Adrenal gland (tissue), 12 donors: ENCODE measurements around the gene ZNF451. TPM values are rescaled to one million over a fixed set of nuclear protein-coding genes. Genes with fewer than 3 reads are reported as not detected.
"Not testable (repeated sequence)": the region's sequence is repeated elsewhere in the genome, so short reads cannot be mapped to it uniquely, and the experiment has no call there.

Experiments used
- DNase-seq, 7 donors: peaks; one replicate each; pipeline ENCODE4 v3.0.0-alpha.2; 2019 to 2020
- H3K27ac ChIP-seq, 5 donors: fragments of 200-600 bp; sonication (generic) in 4 of 5; 1 replicate in 3 of 5; 2 replicates in 2 of 5; pipeline versions ENCODE4 v1.5.1 to v1.8.0; 2016 to 2020; ENCODE audit warnings: mild to moderate bottlenecking in 1 of 5
- H3K27me3 ChIP-seq: fragments of 200-600 bp; 2 replicates; pipeline ENCODE4 v1.8.0; 2021
- H3K36me3 ChIP-seq, 2 donors: fragments of 200-600 bp; replicated peaks in 1 of 2; 1 replicate in 1 of 2; 2 replicates in 1 of 2; pipeline versions ENCODE4 v1.5.1 to v1.8.0; 2018 to 2022
- H3K4me1 ChIP-seq, 2 donors: fragments of 200-600 bp; replicated peaks in 1 of 2; 1 replicate in 1 of 2; 2 replicates in 1 of 2; pipeline versions ENCODE4 v1.5.1 to v1.8.0; 2018 to 2021
- H3K4me3 ChIP-seq, 4 donors: fragments of 200-600 bp; sonication (generic) in 3 of 4; one replicate each; pipeline ENCODE4 v1.5.1; 2016 to 2018
- H3K9me3 ChIP-seq, 3 donors: fragments of 200-600 bp; sonication (generic) in 1 of 3; replicated peaks in 1 of 3; 1 replicate in 2 of 3; 2 replicates in 1 of 3; pipeline versions ENCODE4 v1.5.1 to v1.8.0; 2016 to 2021
- POLR2A ChIP-seq, 2 donors: fragments of 450-650 bp; IDR thresholded peaks; one replicate each; pipeline ENCODE4 v1.6.1; 2017; ENCODE audit warnings: antibody characterized with exemption in 2 of 2, mild to moderate bottlenecking in 2 of 2, moderate library complexity in 1 of 2
- WGBS, 4 donors: extraction: QIAGEN DNeasy Blood & Tissue Kit in 2 of 4; methylation state at CpG; one replicate each; pipeline versions ENCODE4 v1.1.5 to v1.1.7; 2013 to 2017; 5-methylcytosine and 5-hydroxymethylcytosine counted together
- intact Hi-C, 2 donors: fragments of 100-400 bp; cut with DNase I; formaldehyde crosslinking; loops; one replicate each; pipeline versions ENCODE4 v1.14.1 to v1.15.0; 2022 to 2023
- polyA plus RNA-seq, 3 donors: library from polyadenylated mRNA; stranded (reverse); fragments of 200-250 nt in 2 of 3; fragments of 350-450 nt in 1 of 3; fragmentation: Illumina TruSeq in 1 of 3; extraction: RNeasy Lipid Tissue Mini Kit (QIAGEN cat#74804) in 1 of 3; gene quantifications; one replicate each; pipeline ENCODE4 v1.2.3, GENCODE V29; 2013 to 2014
- total RNA-seq, 9 donors: library from RNA; depleted of rRNA in 4 of 9; stranded (reverse); fragments of >200 nt in 4 of 9; fragments of 120-200 nt in 1 of 9; fragmentation: NEBNext Ultra II Directional in 1 of 9; extraction: Animal tissue kit (Norgen Biotek cat#: 25700) in 1 of 9; gene quantifications; one replicate each; pipeline versions ENCODE4 v1.1.0 to v1.2.4, GENCODE V29; 2013 to 2023
- TF ChIP-seq, protein P1 (sequence below), 6 experiments: fragments of 450-650 bp in 4 of 6; fragments of 200-600 bp in 2 of 6; sonication (generic) in 1 of 6; IDR thresholded peaks; 1 replicate in 5 of 6; 2 replicates in 1 of 6; pipeline versions ENCODE4 v1.5.1 to v1.8.0; 2016 to 2021; ENCODE audit warnings: antibody characterized with exemption in 6 of 6, mild to moderate bottlenecking in 2 of 6, moderate library complexity in 1 of 6
- donor health status: healthy with polysubstance abuse.
- donor health status: Bipolar disorder and iron deficiency.
- donor health status: DM: yes; HTN: yes; CAD: no.
- donor health status: DM: no; HTN: no; CAD: no.
- donor health status: DM: no; HTN: no; CAD: no.
- donor health status: DM: yes; HTN: yes; CAD: no.

The ZNF451 gene
- total and polyA plus RNA-seq, 12 donors: 19.5 to 111 (median 53.4) TPM

DNA sequence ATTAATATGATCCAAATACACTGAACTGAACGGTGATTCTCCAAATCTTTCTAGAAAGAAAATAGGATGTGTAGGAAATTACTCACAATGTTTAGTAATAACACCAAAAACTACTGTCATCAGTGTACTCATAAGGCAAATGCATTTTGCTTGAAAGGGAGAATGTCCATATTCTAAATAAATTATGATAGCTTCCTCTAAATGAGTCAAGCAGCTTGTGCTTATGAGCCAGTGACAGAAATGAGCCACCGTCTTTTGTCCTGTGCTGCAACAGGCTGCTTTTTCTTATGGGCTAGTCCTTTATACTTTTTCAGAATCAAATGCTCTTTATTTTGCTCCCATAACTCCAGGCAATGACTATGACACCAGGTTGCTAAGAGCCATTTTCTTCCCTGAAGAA is 4.5 kb upstream of the ZNF451 start:
- H3K27me3 ChIP-seq: no peaks in the 10 kb centered on the region
- TF ChIP-seq, protein P1, sequence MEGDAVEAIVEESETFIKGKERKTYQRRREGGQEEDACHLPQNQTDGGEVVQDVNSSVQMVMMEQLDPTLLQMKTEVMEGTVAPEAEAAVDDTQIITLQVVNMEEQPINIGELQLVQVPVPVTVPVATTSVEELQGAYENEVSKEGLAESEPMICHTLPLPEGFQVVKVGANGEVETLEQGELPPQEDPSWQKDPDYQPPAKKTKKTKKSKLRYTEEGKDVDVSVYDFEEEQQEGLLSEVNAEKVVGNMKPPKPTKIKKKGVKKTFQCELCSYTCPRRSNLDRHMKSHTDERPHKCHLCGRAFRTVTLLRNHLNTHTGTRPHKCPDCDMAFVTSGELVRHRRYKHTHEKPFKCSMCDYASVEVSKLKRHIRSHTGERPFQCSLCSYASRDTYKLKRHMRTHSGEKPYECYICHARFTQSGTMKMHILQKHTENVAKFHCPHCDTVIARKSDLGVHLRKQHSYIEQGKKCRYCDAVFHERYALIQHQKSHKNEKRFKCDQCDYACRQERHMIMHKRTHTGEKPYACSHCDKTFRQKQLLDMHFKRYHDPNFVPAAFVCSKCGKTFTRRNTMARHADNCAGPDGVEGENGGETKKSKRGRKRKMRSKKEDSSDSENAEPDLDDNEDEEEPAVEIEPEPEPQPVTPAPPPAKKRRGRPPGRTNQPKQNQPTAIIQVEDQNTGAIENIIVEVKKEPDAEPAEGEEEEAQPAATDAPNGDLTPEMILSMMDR (IDR thresholded peaks at IDR 0.05): no peak
- no peak for TF ChIP-seq POLR2A (IDR thresholded peaks at IDR 0.05)
- H3K36me3 ChIP-seq: no peaks in the 10 kb centered on the region
- no peak for DNase-seq
- intact Hi-C loops: no loop called here
- no peak overlapping the region for H3K27ac ChIP-seq
- no peak overlapping the region for H3K4me3 ChIP-seq
- 87 to 97% (median 91%) methylated on average over 2 of the region's 2 CpGs for WGBS, 4 donors
- H3K9me3 ChIP-seq: no peaks in the 10 kb centered on the region
- peaks cover 0 to 5% of the 10 kb centered on the region in 2 donors for H3K4me1 ChIP-seq

DNA sequence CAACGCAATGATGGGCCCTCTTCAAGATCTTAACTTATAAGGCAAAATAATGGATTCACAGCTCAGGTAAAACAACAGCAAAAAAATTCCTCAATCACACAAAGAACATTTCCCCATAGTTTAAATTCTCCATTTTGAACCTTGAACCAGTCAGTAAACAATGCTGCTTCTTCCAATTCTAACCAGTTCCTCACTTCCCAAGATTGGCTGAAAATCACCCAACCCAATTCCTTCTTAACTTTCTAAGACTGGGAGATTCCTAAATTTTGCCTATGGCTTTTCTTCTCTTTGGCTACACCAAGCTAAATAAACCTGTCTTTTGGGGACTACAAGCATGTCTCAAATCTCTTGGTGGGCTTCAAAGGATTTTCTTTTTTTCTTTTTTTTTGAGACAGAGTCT is 3.1 kb upstream of the ZNF451 start:
- Histone ChIP-seq H3K4me3 (no peak overlapping the region), H3K27ac (no peak overlapping the region), H3K4me1 (peaks cover 4 to 10% of the 10 kb centered on the region in 2 donors), H3K9me3 (no peaks in the 10 kb centered on the region), H3K27me3 (no peaks in the 10 kb centered on the region), H3K36me3 (no peaks in the 10 kb centered on the region)
- no peak for DNase-seq
- 95 to 100% (median 96%) methylated on average over 1 of the region's 1 CpG for WGBS, 4 donors
- TF ChIP-seq, protein P1 (IDR thresholded peaks at IDR 0.05): no peak
- TF ChIP-seq POLR2A (IDR thresholded peaks at IDR 0.05): no peak
- intact Hi-C loops: no loop called here

DNA sequence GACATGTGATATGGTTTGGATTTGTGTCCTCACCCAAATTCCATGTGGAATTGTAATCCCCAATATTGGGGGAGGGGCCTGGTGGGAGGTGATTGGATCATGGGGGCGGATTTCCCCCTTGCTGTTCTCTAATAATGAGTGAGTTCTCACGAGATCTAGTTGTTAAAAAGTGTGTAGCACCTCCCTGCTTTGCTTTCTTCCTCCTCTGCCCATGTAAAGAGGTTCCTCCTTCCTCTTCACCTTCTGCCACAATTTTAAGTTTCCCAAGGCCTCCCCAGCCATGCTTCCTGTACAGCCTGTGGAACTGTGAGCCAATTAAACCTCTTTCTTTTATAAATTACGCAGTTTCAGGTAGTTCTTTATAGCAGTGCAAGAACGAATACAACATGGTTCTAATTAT is 2.1 kb upstream of the ZNF451 start:
- Histone ChIP-seq H3K4me3 (no peak overlapping the region), H3K9me3 (no peaks in the 10 kb centered on the region), H3K4me1 (peaks cover 8 to 21% of the 10 kb centered on the region in 2 donors), H3K27ac (no peak overlapping the region), H3K36me3 (no peaks in the 10 kb centered on the region), H3K27me3 (no peaks in the 10 kb centered on the region)
- TF ChIP-seq, protein P1 (IDR thresholded peaks at IDR 0.05): no peak
- TF ChIP-seq POLR2A (IDR thresholded peaks at IDR 0.05): no peak
- no peak for DNase-seq
- 73 to 81% (median 77%) methylated on average over 4 of the region's 4 CpGs for WGBS, 4 donors
- intact Hi-C loops: no loop called here

DNA sequence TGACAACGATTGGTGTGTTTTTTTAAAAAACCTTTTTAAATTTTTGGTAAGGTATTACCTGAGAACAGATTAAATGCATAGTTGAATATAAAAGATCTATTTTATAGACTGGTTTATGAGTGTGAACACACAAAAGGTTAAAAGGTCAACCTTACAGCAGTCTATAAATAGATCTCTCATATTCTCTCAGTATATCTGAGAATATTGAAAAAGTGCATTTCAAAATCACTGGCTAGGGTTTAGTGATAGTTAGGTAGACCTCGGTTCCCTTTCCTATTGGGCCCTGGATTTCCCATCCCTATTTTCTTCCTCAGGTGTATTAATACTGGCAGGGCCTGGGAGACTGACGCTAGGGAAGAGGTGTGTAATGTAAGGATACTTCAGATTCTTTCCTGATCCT is 723 bp upstream of the ZNF451 start:
- Histone ChIP-seq H3K27me3 (no peaks in the 10 kb centered on the region), H3K27ac (peak overlapping the region in 2 of 5 donors; percentile 89), H3K36me3 (no peaks in the 10 kb centered on the region), H3K9me3 (no peaks in the 10 kb centered on the region), H3K4me1 (peaks cover 8 to 33% of the 10 kb centered on the region in 2 donors), H3K4me3 (peak overlapping the region in 2 of 4 donors; percentile 46 to 58)
- WGBS, 4 donors: 47 to 53% (median 52%) methylated on average over 3 of the region's 3 CpGs
- TF ChIP-seq POLR2A (IDR thresholded peaks at IDR 0.05): no peak
- TF ChIP-seq, protein P1 (IDR thresholded peaks at IDR 0.05): no peak
- intact Hi-C loops: no loop called here
- no peak for DNase-seq

DNA sequence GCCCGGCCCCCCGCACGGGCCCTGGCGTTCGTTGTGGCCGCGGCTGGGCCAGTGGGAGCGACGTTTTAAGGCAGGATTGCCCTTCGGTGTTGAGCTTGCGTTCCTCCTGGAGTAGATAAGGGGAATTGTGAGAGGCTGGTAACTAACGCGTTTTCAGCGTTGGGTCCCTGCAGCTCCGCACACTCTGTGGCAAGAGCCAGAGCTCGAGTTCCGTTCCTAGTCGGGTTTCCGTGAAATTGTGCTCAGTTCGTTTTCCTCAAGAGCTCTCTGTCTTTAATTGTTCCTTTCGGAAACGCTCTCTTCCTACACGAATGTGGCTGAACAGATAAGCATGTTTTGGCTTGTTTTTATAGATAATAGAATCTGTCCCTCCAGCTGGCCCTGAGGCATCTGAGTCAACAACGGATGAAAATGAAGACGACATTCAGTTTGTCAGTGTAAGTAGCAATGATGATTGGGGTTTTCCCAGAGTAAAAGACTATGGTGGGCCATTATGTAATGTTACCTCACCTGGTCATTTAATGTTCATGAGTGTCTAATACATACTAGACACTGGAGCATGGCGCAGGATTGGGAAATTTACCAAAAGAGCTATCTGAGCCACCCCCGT is 575 bp downstream of the ZNF451 start:
- DNase-seq, H3K9me3 ChIP-seq, H3K4me3 ChIP-seq, H3K36me3 ChIP-seq, intact Hi-C loops, H3K27me3 ChIP-seq: not testable (repeated sequence)
- Histone ChIP-seq H3K27ac (peak overlapping the region in 2 of 5 donors; percentile 89), H3K4me1 (peaks cover 8 to 40% of the 10 kb centered on the region in 2 donors)
- WGBS, 4 donors: no CpG with 5 or more reads among the region's 27 CpGs

DNA sequence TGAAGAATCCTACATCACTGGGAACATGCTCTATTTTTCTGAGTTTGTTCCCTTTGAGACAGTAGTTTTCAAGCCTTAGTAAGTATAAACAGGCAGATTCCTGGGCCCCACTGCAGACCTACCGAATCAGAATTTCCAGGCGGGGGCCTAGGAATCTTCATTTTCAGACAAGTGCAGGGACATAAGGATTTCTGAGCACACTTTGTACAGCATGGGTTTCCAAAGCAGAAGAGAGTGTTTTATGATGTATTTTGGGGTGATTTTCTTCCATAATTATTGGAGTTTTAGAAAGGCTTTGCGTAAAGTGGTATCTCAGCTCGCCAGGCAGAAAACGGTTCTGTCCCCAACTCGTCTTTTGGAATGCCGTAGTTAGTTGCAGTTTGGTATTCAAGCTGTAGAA is 1.4 kb downstream of the ZNF451 start:
- intact Hi-C loops, H3K27me3 ChIP-seq, DNase-seq, H3K36me3 ChIP-seq, H3K27ac ChIP-seq, H3K4me3 ChIP-seq, H3K9me3 ChIP-seq: not testable (repeated sequence)
- peaks cover 8 to 40% of the 10 kb centered on the region in 2 donors for H3K4me1 ChIP-seq
- WGBS, 4 donors: 74 to 93% (median 90%) methylated on average over 5 to 7 of the region's 7 CpGs
